Measurements from ENCODE around the gene TBC1D22A. TPM values are rescaled to one million over a fixed set of nuclear protein-coding genes. Genes with fewer than 3 reads are reported as not detected.

Gene TBC1D22A
- total RNA-seq, 1 experiment from 2014 or later, result 27.6 TPM

DNA sequence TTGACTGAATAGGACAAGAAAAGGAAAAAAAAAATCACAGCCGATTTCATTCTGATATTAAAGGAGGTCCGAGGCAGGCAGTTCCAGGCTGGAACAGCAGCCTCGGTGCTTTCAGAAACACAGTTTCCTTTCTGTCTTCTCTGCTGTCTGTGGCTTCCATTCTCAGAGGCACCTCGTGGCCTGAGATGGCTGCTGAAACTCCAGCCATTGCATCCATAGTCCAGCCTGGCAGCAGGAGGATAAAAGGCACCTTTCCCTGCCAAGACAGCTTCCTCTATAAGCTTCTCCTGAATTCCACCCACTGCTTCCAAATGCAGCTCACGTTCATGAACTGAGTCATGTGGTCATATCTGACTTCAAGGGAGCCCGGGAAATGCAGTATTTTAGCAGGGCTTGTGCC, 390.5 kb downstream of the TBC1D22A start:
- Mint-ChIP-seq H3K27me3 (ENCODE audit: unreplicated experiment) (no peaks in the 10 kb centered on the region), H3K27ac (ENCODE audit: unreplicated experiment) (no peak overlapping the region)
- BruUV-seq (replicated peaks), result no TSS peak

DNA sequence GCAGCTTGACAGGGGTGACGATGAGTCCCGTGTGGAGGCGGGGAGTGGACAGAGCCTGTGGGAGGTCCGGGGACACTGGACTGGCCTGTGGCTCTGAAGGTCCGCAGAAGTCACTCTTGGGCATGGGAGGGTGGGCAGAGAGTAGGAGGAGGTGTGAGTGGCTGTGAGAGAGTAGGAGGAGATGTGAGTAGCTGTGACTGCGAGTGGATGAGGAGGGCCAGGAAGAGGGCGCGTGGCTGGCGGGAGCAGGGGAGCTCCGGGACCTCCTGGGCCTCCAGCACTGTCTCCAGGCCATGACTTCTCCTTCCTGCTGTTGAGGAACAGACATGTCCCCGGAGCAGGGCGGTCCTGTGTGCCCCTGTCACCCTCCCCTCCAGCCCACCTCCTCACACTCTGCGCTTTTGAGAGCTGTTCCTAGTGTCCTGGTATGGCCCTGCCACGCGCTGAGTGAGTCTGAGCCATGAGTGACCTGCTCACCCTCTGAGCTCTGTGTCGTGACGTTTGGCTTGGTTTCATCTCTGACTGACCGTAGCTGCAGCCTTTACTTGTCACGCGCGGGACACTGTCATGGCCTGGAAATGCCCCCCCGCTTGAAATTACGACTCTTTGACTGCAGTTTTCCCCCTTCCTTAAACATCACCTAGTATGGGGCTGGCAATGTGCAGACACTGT, 391.5 kb downstream of the TBC1D22A start:
- H3K27me3 Mint-ChIP-seq (ENCODE audit: unreplicated experiment), result no peaks in the 10 kb centered on the region
- intact Hi-C loops (cut with micrococcal nuclease; ENCODE audit: unreplicated experiment), result no loop called here
- H3K27ac Mint-ChIP-seq (ENCODE audit: unreplicated experiment), result no peak overlapping the region
- DNase-seq, result no peak
- TF ChIP-seq, protein P1, sequence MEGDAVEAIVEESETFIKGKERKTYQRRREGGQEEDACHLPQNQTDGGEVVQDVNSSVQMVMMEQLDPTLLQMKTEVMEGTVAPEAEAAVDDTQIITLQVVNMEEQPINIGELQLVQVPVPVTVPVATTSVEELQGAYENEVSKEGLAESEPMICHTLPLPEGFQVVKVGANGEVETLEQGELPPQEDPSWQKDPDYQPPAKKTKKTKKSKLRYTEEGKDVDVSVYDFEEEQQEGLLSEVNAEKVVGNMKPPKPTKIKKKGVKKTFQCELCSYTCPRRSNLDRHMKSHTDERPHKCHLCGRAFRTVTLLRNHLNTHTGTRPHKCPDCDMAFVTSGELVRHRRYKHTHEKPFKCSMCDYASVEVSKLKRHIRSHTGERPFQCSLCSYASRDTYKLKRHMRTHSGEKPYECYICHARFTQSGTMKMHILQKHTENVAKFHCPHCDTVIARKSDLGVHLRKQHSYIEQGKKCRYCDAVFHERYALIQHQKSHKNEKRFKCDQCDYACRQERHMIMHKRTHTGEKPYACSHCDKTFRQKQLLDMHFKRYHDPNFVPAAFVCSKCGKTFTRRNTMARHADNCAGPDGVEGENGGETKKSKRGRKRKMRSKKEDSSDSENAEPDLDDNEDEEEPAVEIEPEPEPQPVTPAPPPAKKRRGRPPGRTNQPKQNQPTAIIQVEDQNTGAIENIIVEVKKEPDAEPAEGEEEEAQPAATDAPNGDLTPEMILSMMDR (IDR thresholded peaks at IDR 0.05; ENCODE audit: unreplicated experiment), result no peak
- no peaks in the 10 kb centered on the region for H3K9me3 Mint-ChIP-seq (ENCODE audit: low read depth, unreplicated experiment)
- BruUV-seq (replicated peaks), result no TSS peak
- CTCF ChIA-PET, result no interaction called here
- H3K36me3 Mint-ChIP-seq (ENCODE audit: insufficient read depth, unreplicated experiment), result peaks cover 6% of the 10 kb centered on the region
- no peak overlapping the region for H3K4me3 Mint-ChIP-seq (ENCODE audit: low read depth, unreplicated experiment)
- no peaks in the 10 kb centered on the region for H3K4me1 Mint-ChIP-seq (ENCODE audit: low read depth, unreplicated experiment)

More for the DNA sequence above, 390.5 kb downstream of the TBC1D22A start:
- TF ChIP-seq, protein P1 (IDR thresholded peaks at IDR 0.05; ENCODE audit: unreplicated experiment), result no peak
- H3K36me3 Mint-ChIP-seq (ENCODE audit: insufficient read depth, unreplicated experiment), result peaks cover 6% of the 10 kb centered on the region
- CTCF ChIA-PET, result interaction anchor here (0.6 kb wide), 1 partner anchor 333 kb away, joined by 4 read pairs; no protein-coding TSS in a partner anchor
- H3K4me1 Mint-ChIP-seq (ENCODE audit: low read depth, unreplicated experiment), result no peaks in the 10 kb centered on the region
- no peaks in the 10 kb centered on the region for H3K9me3 Mint-ChIP-seq (ENCODE audit: low read depth, unreplicated experiment)
- no peak for DNase-seq
- no peak overlapping the region for H3K4me3 Mint-ChIP-seq (ENCODE audit: low read depth, unreplicated experiment)
- intact Hi-C loops (cut with micrococcal nuclease; ENCODE audit: unreplicated experiment), result no loop called here

DNA sequence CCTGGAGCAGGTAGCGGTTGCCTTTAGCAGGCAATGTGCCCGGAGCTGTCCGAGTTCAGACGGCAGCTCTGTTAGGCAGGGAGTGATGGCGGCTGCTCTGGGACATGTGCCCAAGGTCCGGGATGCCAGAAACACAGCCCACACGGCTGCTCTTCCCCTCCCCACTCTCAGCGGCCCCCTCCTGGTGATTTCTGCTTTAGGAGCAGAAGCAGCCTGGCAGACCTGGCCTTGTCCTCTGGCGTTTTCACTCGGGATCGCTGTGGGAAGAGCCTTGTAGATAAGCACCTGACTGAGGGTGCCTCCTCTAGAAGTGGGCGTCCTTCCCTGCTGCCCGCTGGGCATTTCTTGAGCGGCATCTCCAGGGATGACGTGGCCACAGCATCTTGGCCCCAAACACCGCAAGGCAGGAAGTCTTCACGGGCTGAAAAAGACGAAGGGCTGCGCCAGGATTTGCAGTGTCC, 392.2 kb downstream of the TBC1D22A start:
- no peak overlapping the region for H3K27ac Mint-ChIP-seq (ENCODE audit: unreplicated experiment)
- no TSS peak for BruUV-seq (replicated peaks)
- TF ChIP-seq, protein P1 (IDR thresholded peaks at IDR 0.05; ENCODE audit: unreplicated experiment), result no peak
- intact Hi-C loops (cut with micrococcal nuclease; ENCODE audit: unreplicated experiment), result no loop called here
- no peak overlapping the region for H3K4me3 Mint-ChIP-seq (ENCODE audit: low read depth, unreplicated experiment)
- no peaks in the 10 kb centered on the region for H3K4me1 Mint-ChIP-seq (ENCODE audit: low read depth, unreplicated experiment)
- CTCF ChIA-PET, result no interaction called here
- peaks cover 6% of the 10 kb centered on the region for H3K36me3 Mint-ChIP-seq (ENCODE audit: insufficient read depth, unreplicated experiment)
- H3K9me3 Mint-ChIP-seq (ENCODE audit: low read depth, unreplicated experiment), result no peaks in the 10 kb centered on the region
- no peaks in the 10 kb centered on the region for H3K27me3 Mint-ChIP-seq (ENCODE audit: unreplicated experiment)
- no peak for DNase-seq

DNA sequence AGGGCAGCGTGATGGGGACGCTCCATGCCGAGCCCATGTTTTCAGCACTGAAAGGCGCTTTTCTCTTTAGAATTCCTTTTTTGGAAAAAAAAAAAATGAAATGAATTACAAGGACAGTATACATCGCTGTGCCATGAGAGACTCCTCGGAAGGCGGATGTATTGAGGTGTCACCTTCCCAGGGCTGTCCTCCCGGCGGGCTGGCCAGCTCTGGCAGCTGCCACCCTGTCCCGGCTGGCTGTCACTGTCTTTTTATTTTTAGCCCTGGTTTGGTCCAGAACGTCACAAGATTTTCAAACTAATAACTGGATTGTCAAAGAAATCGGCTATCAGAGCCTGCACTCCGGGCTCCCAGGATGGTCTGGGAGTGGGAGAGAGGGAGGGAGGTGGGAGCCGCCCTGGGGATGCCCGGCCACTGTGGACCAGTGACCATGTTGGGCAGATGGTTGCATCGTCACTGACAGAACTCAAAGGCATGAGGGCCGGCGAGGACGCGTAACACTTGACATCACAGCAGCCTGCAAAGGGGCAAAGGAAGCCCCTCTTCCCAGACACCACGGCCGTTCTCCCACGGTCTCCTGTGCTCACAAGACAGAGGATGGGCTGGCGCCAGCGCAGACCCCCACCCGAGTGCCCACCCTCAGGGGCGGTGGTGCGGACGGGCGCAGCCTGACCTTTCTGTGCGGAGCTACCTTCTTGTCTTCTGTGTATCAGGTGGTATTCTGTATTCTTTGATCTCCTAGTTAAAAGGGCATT, 392.9 kb downstream of the TBC1D22A start:
- TF ChIP-seq, protein P1 (IDR thresholded peaks at IDR 0.05; ENCODE audit: unreplicated experiment), result no peak
- H3K9me3 Mint-ChIP-seq (ENCODE audit: low read depth, unreplicated experiment), result no peaks in the 10 kb centered on the region
- CTCF ChIA-PET, result no interaction called here
- H3K4me3 Mint-ChIP-seq (ENCODE audit: low read depth, unreplicated experiment), result no peak overlapping the region
- no peak overlapping the region for H3K27ac Mint-ChIP-seq (ENCODE audit: unreplicated experiment)
- H3K36me3 Mint-ChIP-seq (ENCODE audit: insufficient read depth, unreplicated experiment), result peaks cover 6% of the 10 kb centered on the region
- intact Hi-C loops (cut with micrococcal nuclease; ENCODE audit: unreplicated experiment), result no loop called here
- BruUV-seq (replicated peaks), result no TSS peak
- DNase-seq, result no peak
- H3K27me3 Mint-ChIP-seq (ENCODE audit: unreplicated experiment), result no peaks in the 10 kb centered on the region
- H3K4me1 Mint-ChIP-seq (ENCODE audit: low read depth, unreplicated experiment), result no peaks in the 10 kb centered on the region
